Liver (tissue), 3 donors: ENCODE results near the gene DOCK6.

Source experiments
- CTCF ChIP-seq: fragments of 150-350 bp; IDR thresholded peaks from 2 replicates; pipeline ENCODE4 v1.5.1; 2017; ENCODE audit warnings: improper control_type of control experiment, low read depth, low read length; ENCODE audit not compliant: missing input control
- JUND ChIP-seq, 2 donors: IDR thresholded peaks; 2 replicates each; pipeline ENCODE4 v1.6.1; 2016; ENCODE audit warnings: antibody characterized with exemption in 2 of 2
- MAX ChIP-seq: IDR thresholded peaks from 2 replicates; pipeline ENCODE4 v1.6.1; 2016; ENCODE audit warnings: antibody characterized with exemption
- donor health status: healthy.
- donor health status: healthy.

- no peak for TF ChIP-seq CTCF
- no peak for TF ChIP-seq JUND (IDR thresholded peaks at IDR 0.05)
- no peak for TF ChIP-seq MAX
These were observed 36.5 kb downstream of the DOCK6 start for GRCh38 chr19:11225815-11226214.
